Subcutaneous abdominal adipose tissue (tissue), 5 donors: Measurements from ENCODE around the gene USH1C.

ENCODE experiments used
- H3K27ac ChIP-seq: one replicate; pipeline ENCODE4 v1.7.0; 2013; ENCODE audit warnings: low read depth, mild to moderate bottlenecking, inconsistent platforms, low read length, moderate library complexity
- H3K27me3 ChIP-seq, 5 donors: one replicate each; pipeline ENCODE4 v1.7.0; 2013; ENCODE audit warnings: low read length in 5 of 5, inconsistent platforms in 1 of 5; ENCODE audit not compliant: control insufficient read depth in 5 of 5, insufficient read depth in 4 of 5
- H3K36me3 ChIP-seq, 5 donors: one replicate each; pipeline ENCODE4 v1.7.0; 2013; ENCODE audit warnings: low read length in 5 of 5; ENCODE audit not compliant: control insufficient read depth in 5 of 5, insufficient read depth in 5 of 5
- H3K4me1 ChIP-seq, 5 donors: one replicate each; pipeline ENCODE4 v1.7.0; 2013; ENCODE audit warnings: low read length in 5 of 5, mild to moderate bottlenecking in 3 of 5, moderate library complexity in 1 of 5; ENCODE audit not compliant: control insufficient read depth in 5 of 5, insufficient read depth in 5 of 5
- H3K4me3 ChIP-seq, 5 donors: one replicate each; pipeline ENCODE4 v1.7.0; 2013; ENCODE audit warnings: low read length in 5 of 5, low read depth in 1 of 5
- H3K9ac ChIP-seq, 5 donors: one replicate each; pipeline ENCODE4 v1.7.0; 2013; ENCODE audit warnings: low read length in 5 of 5, mild to moderate bottlenecking in 4 of 5, moderate library complexity in 3 of 5
- H3K9me3 ChIP-seq, 5 donors: one replicate each; pipeline ENCODE4 v1.7.0; 2013; ENCODE audit warnings: low read length in 5 of 5; ENCODE audit not compliant: control insufficient read depth in 5 of 5
- donor health status: healthy.
- donor health status: healthy.
- donor health status: healthy.
- donor health status: healthy.
- donor health status: healthy.

The USH1C gene

DNA sequence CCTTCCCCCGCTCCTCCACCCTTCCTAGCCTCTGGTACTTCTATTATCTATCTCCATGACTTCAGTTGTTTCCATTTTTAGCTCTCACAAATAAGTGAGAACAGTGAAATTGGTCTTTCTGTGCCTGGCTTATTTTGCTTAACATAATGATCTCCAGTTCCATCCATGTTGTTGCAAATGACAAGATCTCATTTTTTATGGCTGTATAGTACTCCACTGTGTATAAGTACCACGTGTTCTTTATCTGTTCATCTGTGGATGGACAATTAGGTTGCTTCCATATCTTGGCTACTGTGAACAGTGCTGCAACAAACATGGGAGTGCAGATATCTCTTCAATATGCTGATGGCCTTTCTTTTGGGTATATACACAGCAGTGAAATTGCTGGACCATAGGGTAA lies 60.7 kb downstream of the USH1C start:
- Histone ChIP-seq H3K9ac (no peak overlapping the region), H3K4me3 (no peak overlapping the region), H3K9me3 (no peaks in the 10 kb centered on the region), H3K27ac (no peak overlapping the region), H3K36me3 (no peaks in the 10 kb centered on the region), H3K4me1 (peaks cover 0 to 5% (median 3%) of the 10 kb centered on the region in 5 donors), H3K27me3 (peaks cover 3 to 15% (median 10%) of the 10 kb centered on the region in 5 donors)

DNA sequence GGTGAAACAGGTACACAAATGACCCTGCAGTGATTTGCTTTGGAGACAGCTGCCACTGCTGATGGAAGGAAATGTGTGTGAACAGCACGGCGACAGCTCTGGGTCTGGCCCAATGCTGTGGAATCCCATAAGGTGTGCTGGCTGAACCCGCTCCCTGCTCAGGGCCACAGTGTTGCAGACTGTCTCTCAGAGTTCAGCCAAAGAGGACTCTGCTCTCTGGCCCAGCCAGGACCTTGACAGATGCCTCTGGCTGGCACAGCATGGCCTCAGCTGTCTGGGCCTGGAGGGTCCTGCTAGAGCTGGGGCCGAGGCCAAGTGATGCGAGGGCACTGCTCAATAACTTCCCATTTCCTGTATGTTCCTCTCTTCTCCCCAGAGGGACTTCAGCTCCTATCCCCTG lies 62.3 kb downstream of the USH1C start:
- H3K36me3 ChIP-seq, result no peaks in the 10 kb centered on the region
- H3K9ac ChIP-seq, result no peak overlapping the region
- H3K27me3 ChIP-seq, result peaks cover 8 to 30% (median 23%) of the 10 kb centered on the region in 5 donors
- H3K4me1 ChIP-seq, result peaks cover 0 to 5% (median 3%) of the 10 kb centered on the region in 5 donors
- no peaks in the 10 kb centered on the region for H3K9me3 ChIP-seq
- no peak overlapping the region for H3K27ac ChIP-seq
- no peak overlapping the region for H3K4me3 ChIP-seq

DNA sequence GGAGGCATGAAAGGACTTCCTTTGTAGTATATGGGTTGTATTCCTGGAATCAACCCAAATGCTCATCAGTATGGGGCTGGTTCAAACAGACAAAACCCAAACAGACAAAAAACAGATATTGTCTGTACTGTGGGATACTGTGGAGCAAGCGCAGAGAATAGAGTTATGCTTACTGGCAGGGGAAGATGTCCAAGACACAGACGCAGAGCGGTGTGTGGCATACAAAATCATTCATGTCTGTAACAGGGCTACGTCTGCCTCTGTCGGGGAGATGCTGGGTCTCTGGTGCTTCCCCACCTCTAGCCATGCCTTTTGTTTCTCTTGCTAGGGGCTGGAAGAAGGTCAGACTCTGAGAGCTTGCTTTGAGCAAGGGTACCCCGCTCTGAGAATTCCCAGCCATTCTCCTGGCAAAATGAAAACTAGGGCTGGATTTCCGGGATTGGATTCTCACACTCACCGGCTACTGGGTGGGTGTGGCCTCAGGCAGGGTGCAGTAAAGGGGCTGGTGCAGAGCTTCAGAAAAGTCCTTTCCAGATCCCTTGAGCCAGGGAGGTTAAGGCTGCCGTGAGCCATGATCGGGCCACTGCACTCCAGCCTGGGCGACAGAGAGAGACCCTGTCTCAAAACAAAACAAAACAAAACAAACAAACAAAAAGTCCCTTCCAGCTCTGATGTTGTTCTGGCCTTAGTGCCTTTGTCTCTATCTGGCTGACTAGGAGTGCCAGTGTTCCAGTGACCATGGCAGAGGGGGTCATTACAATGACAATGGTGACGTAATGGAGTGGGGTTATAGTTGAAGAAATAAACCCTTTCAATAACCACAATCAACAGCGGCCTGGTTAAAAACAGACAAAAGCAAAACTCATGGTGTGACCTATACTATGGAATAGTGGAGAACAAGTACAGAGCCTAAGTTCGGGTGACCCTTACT lies 64.7 kb downstream of the USH1C start:
- peaks cover 0 to 15% (median 11%) of the 10 kb centered on the region in 5 donors for H3K4me1 ChIP-seq
- H3K36me3 ChIP-seq, result no peaks in the 10 kb centered on the region
- peaks cover 22 to 47% (median 39%) of the 10 kb centered on the region in 5 donors for H3K27me3 ChIP-seq
- no peak overlapping the region for H3K27ac ChIP-seq
- no peaks in the 10 kb centered on the region for H3K9me3 ChIP-seq
- H3K4me3 ChIP-seq, result peak overlapping the region in 2 of 5 donors; percentile 33 to 47
- H3K9ac ChIP-seq, result no peak overlapping the region

DNA sequence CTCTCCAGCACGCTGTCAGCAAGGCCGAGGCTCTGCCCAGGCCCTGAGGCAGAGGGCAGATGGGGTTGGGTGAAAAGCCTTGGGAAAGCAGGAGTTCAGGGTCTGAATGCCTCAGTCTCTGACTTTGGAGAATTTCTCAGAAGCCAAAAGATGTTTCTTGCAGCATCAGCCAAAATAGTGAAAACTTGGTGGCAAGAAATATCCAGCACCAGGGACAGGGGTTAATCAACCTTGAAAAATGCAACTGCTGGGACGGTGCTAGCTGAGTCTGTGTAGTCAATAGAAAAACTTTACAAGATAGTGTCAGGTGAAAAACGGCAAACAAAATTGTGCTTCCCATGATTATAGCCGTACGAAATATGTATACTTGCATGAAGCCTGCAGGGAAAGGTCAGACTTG lies 66.1 kb downstream of the USH1C start:
- H3K36me3 ChIP-seq, result no peaks in the 10 kb centered on the region
- no peak overlapping the region for H3K27ac ChIP-seq
- H3K9ac ChIP-seq, result no peak overlapping the region
- H3K9me3 ChIP-seq, result no peaks in the 10 kb centered on the region
- H3K4me1 ChIP-seq, result peaks cover 0 to 15% (median 11%) of the 10 kb centered on the region in 5 donors
- no peak overlapping the region for H3K4me3 ChIP-seq
- peaks cover 22 to 55% (median 50%) of the 10 kb centered on the region in 5 donors for H3K27me3 ChIP-seq

DNA sequence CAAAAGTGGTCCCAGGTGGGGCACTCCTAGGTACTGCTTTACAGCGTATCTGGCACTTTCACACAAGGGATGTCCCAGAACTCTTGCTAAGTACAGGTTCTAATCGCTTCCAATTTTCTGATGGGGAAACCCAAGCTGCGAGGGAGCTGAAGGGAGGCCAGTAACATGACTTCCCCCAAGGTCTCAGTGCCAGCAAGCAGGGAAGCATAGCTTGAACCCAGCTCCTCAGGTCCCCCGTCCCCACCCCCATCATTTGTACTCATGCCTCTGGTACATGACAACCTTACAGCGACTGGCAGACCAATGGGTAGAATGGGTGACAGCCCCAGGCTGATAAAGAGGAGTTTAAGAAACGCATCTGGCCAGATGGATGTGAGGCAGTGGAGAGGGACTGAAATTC lies 66.9 kb downstream of the USH1C start:
- H3K27ac ChIP-seq, result no peak overlapping the region
- no peak overlapping the region for H3K4me3 ChIP-seq
- peaks cover 22 to 56% (median 50%) of the 10 kb centered on the region in 5 donors for H3K27me3 ChIP-seq
- H3K36me3 ChIP-seq, result no peaks in the 10 kb centered on the region
- no peak overlapping the region for H3K9ac ChIP-seq
- H3K9me3 ChIP-seq, result no peaks in the 10 kb centered on the region
- peaks cover 0 to 15% (median 11%) of the 10 kb centered on the region in 5 donors for H3K4me1 ChIP-seq

DNA sequence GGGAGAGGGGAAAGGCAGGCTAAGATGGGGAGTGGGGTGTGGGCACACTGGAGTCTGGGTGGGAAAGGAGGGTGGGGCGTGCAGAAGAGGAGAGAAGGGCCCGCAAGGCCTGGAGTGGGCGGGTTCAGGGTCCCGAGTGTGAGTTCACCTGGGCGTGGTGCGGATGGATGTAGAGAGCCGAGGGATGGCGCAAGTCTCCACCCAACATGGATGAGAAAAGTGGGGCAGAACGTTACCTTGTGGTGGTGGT lies 67.2 kb downstream of the USH1C start:
- Histone ChIP-seq H3K9ac (no peak overlapping the region), H3K27ac (no peak overlapping the region), H3K4me1 (peaks cover 0 to 15% (median 11%) of the 10 kb centered on the region in 5 donors), H3K27me3 (peaks cover 22 to 56% (median 50%) of the 10 kb centered on the region in 5 donors), H3K9me3 (no peaks in the 10 kb centered on the region), H3K4me3 (no peak overlapping the region), H3K36me3 (no peaks in the 10 kb centered on the region)

DNA sequence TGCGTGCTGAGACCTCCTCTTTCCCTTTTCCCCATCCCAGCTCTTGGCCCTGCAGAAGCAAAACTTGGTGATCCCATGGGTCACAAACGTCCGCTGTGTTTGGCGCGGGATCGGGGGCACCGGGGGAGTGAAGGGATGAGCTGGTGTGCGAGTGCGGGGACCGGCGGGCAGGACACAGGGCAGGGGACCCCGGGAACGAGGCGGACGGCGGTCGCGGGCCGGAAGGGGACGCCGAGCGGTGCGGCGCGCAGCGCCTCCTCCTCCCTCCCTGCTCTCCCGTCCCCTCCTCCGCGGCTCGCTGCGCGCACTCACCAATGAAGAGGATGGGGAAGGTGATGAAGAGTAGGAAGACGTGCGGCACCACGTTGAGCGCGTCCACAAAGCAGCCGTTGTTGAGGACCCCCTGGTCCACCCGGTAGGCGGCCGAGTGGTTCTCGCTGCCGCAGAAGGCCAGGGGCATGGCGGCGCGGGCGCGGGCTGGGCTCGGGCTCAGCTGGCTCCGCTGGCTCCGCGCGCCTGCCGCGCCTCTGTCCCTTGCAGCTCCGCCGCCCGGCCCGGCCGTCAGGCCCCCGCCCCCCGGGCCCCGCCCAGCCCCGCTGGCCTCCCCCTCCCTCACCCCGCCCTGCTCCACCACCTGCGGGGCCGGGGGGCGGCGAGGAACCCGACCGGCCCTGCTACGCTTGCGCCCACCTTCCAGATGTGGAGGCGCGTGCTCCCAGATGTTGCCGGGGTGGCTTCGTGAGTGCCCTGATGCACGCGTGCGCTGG lies 67.7 kb downstream of the USH1C start, which contains the start of gene ABCC8:
TSS of gene ABCC8 (minus strand) at position 529 of the 767 bp plus-strand sequence. CDS start at position 460, 69 bp downstream.
- no peak within 1 kb of the TSS for H3K9ac ChIP-seq
- no peak within 1 kb of the TSS for H3K27ac ChIP-seq
- H3K36me3 ChIP-seq, result no peaks in the 10 kb centered on the region
- peaks cover 0 to 15% (median 11%) of the 10 kb centered on the region in 5 donors for H3K4me1 ChIP-seq
- H3K4me3 ChIP-seq, result peak within 1 kb of the TSS in 4 of 5 donors; percentile 6 to 56 (median 34)
- peaks cover 22 to 56% (median 50%) of the 10 kb centered on the region in 5 donors for H3K27me3 ChIP-seq
- peaks cover 0 to 1% (median 0%) of the 10 kb centered on the region in 5 donors for H3K9me3 ChIP-seq

DNA sequence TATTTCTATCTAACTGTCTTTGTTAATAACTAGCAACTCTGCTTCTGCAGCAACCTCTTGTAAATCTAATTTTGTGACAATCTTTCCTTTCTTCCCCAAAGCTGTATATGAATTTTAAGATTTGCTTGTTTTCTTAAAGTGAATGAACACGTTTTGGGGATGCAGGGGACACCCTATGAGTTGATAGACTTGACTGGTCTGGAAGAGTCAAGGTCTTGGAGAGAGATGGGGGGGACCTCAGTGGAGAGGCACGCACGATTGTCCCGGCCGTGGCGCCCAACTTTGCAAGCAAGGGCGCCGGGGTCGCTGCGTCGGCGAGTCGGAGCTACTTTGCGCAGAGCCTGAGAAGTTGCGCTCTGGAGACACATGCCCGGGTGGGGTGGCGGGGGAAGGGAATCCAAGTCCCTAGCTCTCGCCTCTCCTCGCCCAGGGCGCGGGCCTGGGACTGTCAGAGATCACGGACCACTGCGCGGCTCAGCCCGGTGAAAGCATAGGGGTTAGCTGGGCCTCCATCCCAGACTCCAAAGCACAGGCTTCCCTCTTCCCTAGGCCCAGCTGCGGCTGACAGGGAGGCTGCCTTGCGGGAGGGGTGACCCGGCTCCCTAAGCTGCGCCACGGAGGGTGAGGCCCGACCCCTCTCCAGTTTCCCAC lies 68.4 kb downstream of the USH1C start:
- Histone ChIP-seq H3K4me1 (peaks cover 0 to 15% (median 11%) of the 10 kb centered on the region in 5 donors), H3K4me3 (peak overlapping the region in 4 of 5 donors; percentile 6 to 56 (median 34)), H3K27ac (no peak overlapping the region), H3K9ac (no peak overlapping the region), H3K9me3 (peaks cover 0 to 4% (median 0%) of the 10 kb centered on the region in 5 donors), H3K27me3 (peaks cover 22 to 57% (median 55%) of the 10 kb centered on the region in 5 donors), H3K36me3 (no peaks in the 10 kb centered on the region)

DNA sequence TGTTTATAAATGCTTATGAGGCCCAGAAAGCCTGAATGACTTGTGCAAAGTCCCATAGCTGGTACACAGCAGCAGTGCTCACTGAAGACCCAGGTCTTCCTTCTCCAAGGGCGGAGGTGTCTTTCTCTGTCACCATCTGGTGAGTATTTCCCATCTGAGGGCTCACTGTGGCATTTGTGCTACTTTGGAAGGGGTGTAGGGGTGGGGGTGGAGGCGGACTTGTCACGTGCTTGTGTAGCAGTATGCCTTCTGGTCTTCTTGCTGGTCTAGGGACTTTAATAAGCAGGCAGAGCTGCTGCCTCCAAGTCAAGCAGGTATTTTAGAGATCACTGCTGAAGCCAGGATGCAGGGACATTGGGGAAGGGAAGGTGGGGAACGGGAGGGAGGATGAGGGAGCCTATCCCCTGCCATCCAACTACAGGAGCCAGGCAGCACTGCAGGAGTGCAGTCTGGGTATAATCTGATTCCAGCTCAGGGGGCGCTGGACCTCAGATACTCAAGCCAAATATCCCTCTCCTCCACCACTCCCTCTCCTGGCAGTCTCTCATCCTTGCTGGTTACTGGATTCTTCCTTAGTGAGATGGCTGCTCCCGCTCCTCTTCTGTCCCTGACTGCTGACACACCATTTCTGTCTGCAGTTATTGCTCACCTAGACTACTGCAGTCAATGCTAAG lies 71.0 kb downstream of the USH1C start:
- H3K4me1 ChIP-seq, result peaks cover 0 to 10% (median 8%) of the 10 kb centered on the region in 5 donors
- H3K27me3 ChIP-seq, result peaks cover 19 to 48% (median 42%) of the 10 kb centered on the region in 5 donors
- H3K27ac ChIP-seq, result no peak overlapping the region
- no peak overlapping the region for H3K9ac ChIP-seq
- H3K9me3 ChIP-seq, result peaks cover 0 to 4% (median 0%) of the 10 kb centered on the region in 5 donors
- H3K4me3 ChIP-seq, result no peak overlapping the region
- no peaks in the 10 kb centered on the region for H3K36me3 ChIP-seq
